HL-60/S4 (cell line): ENCODE data around the gene DNAJC6.

Experiments
- in situ Hi-C: fragments of 300-500 bp; cut with MboI; formaldehyde crosslinking; loops from 2 replicates; pipeline ENCODE4 v1.14.3; 2022; ENCODE audit warnings: low sequenced_read_pairs

Gene DNAJC6

GRCh38 chr1:65292861-65293593 lies 16.3 kb upstream of the DNAJC6 start:
- in situ Hi-C loops = no loop called here

GRCh38 chr1:65297706-65298105 lies 11.6 kb upstream of the DNAJC6 start:
- in situ Hi-C loops = no loop called here

- in situ Hi-C loops = no loop called here
Measured at GRCh38 chr1:65299328-65299727, 10.0 kb upstream of the DNAJC6 start.

GRCh38 chr1:65308781-65309303 lies 501 bp upstream of the DNAJC6 start:
- in situ Hi-C loops = no loop called here

GRCh38 chr1:65310078-65310587 lies 790 bp downstream of the DNAJC6 start:
- in situ Hi-C loops = no loop called here

- in situ Hi-C loops = no loop called here
Measured at GRCh38 chr1:65311760-65312159, 2.4 kb downstream of the DNAJC6 start.

GRCh38 chr1:65316233-65316632 lies 6.9 kb downstream of the DNAJC6 start:
- in situ Hi-C loops = no loop called here

- in situ Hi-C loops = no loop called here
Measured at GRCh38 chr1:65317866-65318653, 8.7 kb downstream of the DNAJC6 start.

- in situ Hi-C loops = no loop called here
Measured at GRCh38 chr1:65319141-65319540, 9.8 kb downstream of the DNAJC6 start.

GRCh38 chr1:65319754-65320153 lies 10.4 kb downstream of the DNAJC6 start:
- in situ Hi-C loops = no loop called here

GRCh38 chr1:65321879-65322278 lies 12.5 kb downstream of the DNAJC6 start:
- in situ Hi-C loops = no loop called here

- in situ Hi-C loops = no loop called here
Measured at GRCh38 chr1:65323246-65323645, 13.9 kb downstream of the DNAJC6 start.

GRCh38 chr1:65330021-65330420 lies 20.7 kb downstream of the DNAJC6 start:
- in situ Hi-C loops = no loop called here

GRCh38 chr1:65330822-65331221 lies 21.5 kb downstream of the DNAJC6 start:
- in situ Hi-C loops = no loop called here

GRCh38 chr1:65332821-65333220 lies 23.5 kb downstream of the DNAJC6 start:
- in situ Hi-C loops = no loop called here

GRCh38 chr1:65334081-65334480 lies 24.7 kb downstream of the DNAJC6 start:
- in situ Hi-C loops = no loop called here

GRCh38 chr1:65339866-65340468 lies 30.6 kb downstream of the DNAJC6 start:
- in situ Hi-C loops = no loop called here

- in situ Hi-C loops = no loop called here
Measured at GRCh38 chr1:65341381-65341780, 32.0 kb downstream of the DNAJC6 start.

- in situ Hi-C loops = no loop called here
Measured at GRCh38 chr1:65343286-65343685, 33.9 kb downstream of the DNAJC6 start.

GRCh38 chr1:65344171-65344814 lies 35.0 kb downstream of the DNAJC6 start:
- in situ Hi-C loops = no loop called here

GRCh38 chr1:65346190-65346589 lies 36.8 kb downstream of the DNAJC6 start:
- in situ Hi-C loops = no loop called here
